Right lobe of liver (tissue), 4 donors: Measurements from ENCODE around the gene CDS1.

ENCODE experiments used
- POLR2A ChIP-seq: fragments of 450-650 bp; IDR thresholded peaks from one replicate; pipeline ENCODE4 v1.6.1; 2017; ENCODE audit warnings: antibody characterized with exemption, mild to moderate bottlenecking
- TF ChIP-seq, protein P1 (sequence below), 4 donors: fragments of 200-600 bp in 3 of 4; fragments of 450-650 bp in 1 of 4; IDR thresholded peaks; one replicate each; pipeline versions ENCODE4 v1.5.1 to v1.8.0; 2016 to 2022; ENCODE audit warnings: antibody characterized with exemption in 4 of 4, mild to moderate bottlenecking in 2 of 4
- donor health status: DM: no; HTN: no; CAD: no.
- donor health status: DM: no; HTN: no; CAD: no.
- donor health status: DM: no; HTN: yes; CAD: no.

DNA sequence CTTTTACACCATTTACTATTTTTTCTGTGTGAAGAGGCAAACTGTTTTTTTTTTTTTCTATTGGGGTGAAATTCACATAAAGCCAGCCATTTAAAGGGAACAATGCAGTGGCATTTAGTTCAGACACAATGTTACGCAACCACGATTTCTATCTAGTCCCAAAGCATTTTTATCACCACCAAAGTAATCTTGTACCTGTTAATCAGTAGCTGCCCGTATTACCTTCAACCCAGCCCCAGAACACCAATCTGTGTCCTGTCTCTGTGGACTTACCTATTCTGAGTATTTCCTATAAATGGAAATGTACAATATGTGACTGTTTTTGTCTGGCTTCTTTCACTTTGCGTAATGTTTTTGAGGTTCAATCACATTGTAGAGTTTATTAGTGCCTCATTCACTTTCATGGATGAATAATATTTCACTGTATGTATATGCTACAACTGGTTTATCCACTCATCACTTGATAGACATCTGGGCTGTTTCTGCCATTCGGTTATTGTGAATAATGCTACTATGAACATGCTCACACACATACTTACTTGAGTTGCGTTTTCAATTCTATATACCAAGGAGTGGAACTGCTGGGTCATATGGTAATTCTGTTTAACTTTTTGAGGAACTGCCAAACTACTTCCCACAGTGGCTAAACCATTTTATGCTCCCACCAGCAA, 116.2 kb downstream of the CDS1 start:
- TF ChIP-seq, protein P1, sequence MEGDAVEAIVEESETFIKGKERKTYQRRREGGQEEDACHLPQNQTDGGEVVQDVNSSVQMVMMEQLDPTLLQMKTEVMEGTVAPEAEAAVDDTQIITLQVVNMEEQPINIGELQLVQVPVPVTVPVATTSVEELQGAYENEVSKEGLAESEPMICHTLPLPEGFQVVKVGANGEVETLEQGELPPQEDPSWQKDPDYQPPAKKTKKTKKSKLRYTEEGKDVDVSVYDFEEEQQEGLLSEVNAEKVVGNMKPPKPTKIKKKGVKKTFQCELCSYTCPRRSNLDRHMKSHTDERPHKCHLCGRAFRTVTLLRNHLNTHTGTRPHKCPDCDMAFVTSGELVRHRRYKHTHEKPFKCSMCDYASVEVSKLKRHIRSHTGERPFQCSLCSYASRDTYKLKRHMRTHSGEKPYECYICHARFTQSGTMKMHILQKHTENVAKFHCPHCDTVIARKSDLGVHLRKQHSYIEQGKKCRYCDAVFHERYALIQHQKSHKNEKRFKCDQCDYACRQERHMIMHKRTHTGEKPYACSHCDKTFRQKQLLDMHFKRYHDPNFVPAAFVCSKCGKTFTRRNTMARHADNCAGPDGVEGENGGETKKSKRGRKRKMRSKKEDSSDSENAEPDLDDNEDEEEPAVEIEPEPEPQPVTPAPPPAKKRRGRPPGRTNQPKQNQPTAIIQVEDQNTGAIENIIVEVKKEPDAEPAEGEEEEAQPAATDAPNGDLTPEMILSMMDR (IDR thresholded peaks at IDR 0.05): no peak
- no peak for TF ChIP-seq POLR2A
